Tibial artery (tissue), 4 donors: ENCODE data around the gene SLC9A8.
A peak's percentile ranks its signal among the peaks of the same experiment; 100 is the strongest.

Experiments
- DNase-seq, 2 donors: peaks; one replicate each; pipeline ENCODE4 v3.0.0-alpha.2; 2019
- H3K27ac ChIP-seq, 2 donors: fragments of 200-600 bp; sonication (generic) in 1 of 2; 1 replicate in 1 of 2; 2 replicates in 1 of 2; pipeline ENCODE4 v1.5.1; 2018 to 2019; ENCODE audit warnings: mild to moderate bottlenecking in 1 of 2
- H3K27me3 ChIP-seq, 2 donors: fragments of 200-600 bp; sonication (generic) in 1 of 2; one replicate each; pipeline versions ENCODE4 v1.5.1 to v1.6.0; 2016 to 2019
- H3K36me3 ChIP-seq, 3 donors: fragments of 200-600 bp; sonication (generic) in 2 of 3; one replicate each; pipeline ENCODE4 v1.5.1; 2016 to 2019; ENCODE audit warnings: mild to moderate bottlenecking in 2 of 3
- H3K4me1 ChIP-seq, 4 donors: fragments of 200-600 bp; sonication (generic) in 2 of 4; 1 replicate in 3 of 4; 2 replicates in 1 of 4; pipeline ENCODE4 v1.5.1; 2016 to 2019
- H3K4me3 ChIP-seq, 2 donors: fragments of 200-600 bp; sonication (generic) in 1 of 2; 1 replicate in 1 of 2; 2 replicates in 1 of 2; pipeline ENCODE4 v1.5.1; 2018 to 2019; ENCODE audit warnings: mild to moderate bottlenecking in 2 of 2
- H3K9me3 ChIP-seq, 3 donors: fragments of 200-600 bp; sonication (generic) in 1 of 3; one replicate each; pipeline ENCODE4 v1.5.1; 2016 to 2019
- CTCF ChIP-seq, 2 experiments: fragments of 200-600 bp in 1 of 2; fragments of 450-650 bp in 1 of 2; IDR thresholded peaks; one replicate each; pipeline ENCODE4 v1.5.1; 2017 to 2019; ENCODE audit warnings: antibody characterized with exemption in 2 of 2, mild to moderate bottlenecking in 1 of 2, moderate library complexity in 1 of 2
- intact Hi-C: fragments of 100-400 bp; cut with DNase I; formaldehyde crosslinking; loops from one replicate; pipeline ENCODE4 v1.15.0; 2023; ENCODE audit warnings: low total_unique reads

Gene SLC9A8

GRCh38 chr20:49851991-49852390 is 39.4 kb downstream of the SLC9A8 start:
- intact Hi-C loops: loop anchor here (5.0 to 10.0 kb wide), 2 partner anchors 35 to 307 kb away; no protein-coding TSS in a partner anchor
- no peaks in the 10 kb centered on the region for H3K9me3 ChIP-seq

GRCh38 chr20:49852522-49853080 is 40.0 kb downstream of the SLC9A8 start:
- H3K4me3 ChIP-seq: no peak overlapping the region
- H3K9me3 ChIP-seq: no peaks in the 10 kb centered on the region
- H3K27me3 ChIP-seq: no peaks in the 10 kb centered on the region
- peak overlapping the region; percentile 74 to 78 for H3K27ac ChIP-seq
- DNase-seq: no peak
- peaks cover 18 to 48% (median 24%) of the 10 kb centered on the region in 3 donors for H3K36me3 ChIP-seq
- intact Hi-C loops: loop anchor here (5.0 to 10.0 kb wide), 2 partner anchors 35 to 308 kb away; no protein-coding TSS in a partner anchor
- TF ChIP-seq CTCF (IDR thresholded peaks at IDR 0.05): no peak
- H3K4me1 ChIP-seq: peaks cover 0 to 46% (median 35%) of the 10 kb centered on the region in 4 donors

More at GRCh38 chr20:49851991-49852390, 39.4 kb downstream of the SLC9A8 start:
- DNase-seq: peak; percentile 65 to 85
- H3K36me3 ChIP-seq: peaks cover 18 to 47% (median 24%) of the 10 kb centered on the region in 3 donors
- no peak overlapping the region for H3K4me3 ChIP-seq
- H3K27me3 ChIP-seq: no peaks in the 10 kb centered on the region
- no peak for TF ChIP-seq CTCF (IDR thresholded peaks at IDR 0.05)
- H3K4me1 ChIP-seq: peaks cover 0 to 43% (median 35%) of the 10 kb centered on the region in 4 donors
- peak overlapping the region; percentile 74 to 78 for H3K27ac ChIP-seq

- Histone ChIP-seq H3K9me3 (no peaks in the 10 kb centered on the region), H3K27me3 (no peaks in the 10 kb centered on the region), H3K4me1 (peaks cover 0 to 56% (median 40%) of the 10 kb centered on the region in 4 donors), H3K36me3 (peaks cover 11 to 39% (median 24%) of the 10 kb centered on the region in 3 donors), H3K27ac (peak overlapping the region; percentile 74 to 78), H3K4me3 (no peak overlapping the region)
- TF ChIP-seq CTCF (IDR thresholded peaks at IDR 0.05): no peak
- intact Hi-C loops: loop anchor here (5.0 to 10.0 kb wide), 2 partner anchors 34 to 309 kb away; no protein-coding TSS in a partner anchor
- peak in 1 of 2 donors; percentile 82 for DNase-seq
Observed at GRCh38 chr20:49853640-49854039, 41.0 kb downstream of the SLC9A8 start.

GRCh38 chr20:49854190-49854875 is 41.7 kb downstream of the SLC9A8 start:
- no peak for TF ChIP-seq CTCF (IDR thresholded peaks at IDR 0.05)
- no peak overlapping the region for H3K4me3 ChIP-seq
- peaks cover 6 to 32% (median 17%) of the 10 kb centered on the region in 3 donors for H3K36me3 ChIP-seq
- H3K4me1 ChIP-seq: peaks cover 0 to 63% (median 45%) of the 10 kb centered on the region in 4 donors
- DNase-seq: no peak
- H3K27ac ChIP-seq: peak overlapping the region; percentile 74 to 78
- no peaks in the 10 kb centered on the region for H3K27me3 ChIP-seq
- H3K9me3 ChIP-seq: no peaks in the 10 kb centered on the region
- intact Hi-C loops: loop anchor here (5.0 to 10.0 kb wide), 2 partner anchors 33 to 310 kb away; no protein-coding TSS in a partner anchor

GRCh38 chr20:49856904-49857303 is 44.3 kb downstream of the SLC9A8 start:
- no peak for DNase-seq
- H3K36me3 ChIP-seq: peaks cover 6 to 23% (median 15%) of the 10 kb centered on the region in 3 donors
- intact Hi-C loops: loop anchor here (10.0 kb wide), 1 partner anchor 312 kb away; no protein-coding TSS in a partner anchor

More at GRCh38 chr20:49856904-49857303, 44.3 kb downstream of the SLC9A8 start:
- no peaks in the 10 kb centered on the region for H3K27me3 ChIP-seq
- no peak overlapping the region for H3K4me3 ChIP-seq
- no peaks in the 10 kb centered on the region for H3K9me3 ChIP-seq
- no peak for TF ChIP-seq CTCF (IDR thresholded peaks at IDR 0.05)
- H3K27ac ChIP-seq: peak overlapping the region in 1 of 2 donors; percentile 82
- H3K4me1 ChIP-seq: peaks cover 0 to 55% (median 36%) of the 10 kb centered on the region in 4 donors
